ENCODE data around the gene PUM1. TPM values are rescaled to one million over a fixed set of nuclear protein-coding genes. Genes with fewer than 3 reads are reported as not detected.
A peak's percentile ranks its signal among the peaks of the same experiment; 100 is the strongest.

PUM1 gene
- total and polyA plus RNA-seq, 10 of the 15 experiments (the other 5 are each of a cell fraction or from before 2014, with no cell fraction given) = 21.4 to 75.3 (median 42.4) TPM

- TF ChIP-seq BMI1 (IDR thresholded peaks at IDR 0.05; ENCODE audit: borderline replicate concordance) (peak; percentile 98), JUNB (IDR thresholded peaks at IDR 0.05) (no peak), TAF1 (IDR thresholded peaks at IDR 0.05; ENCODE audit: borderline replicate concordance, low read depth, low read length) (peak; percentile 96), IRF4 (IDR thresholded peaks at IDR 0.05; ENCODE audit: low read depth, low read length) (no peak), DPF2 (IDR thresholded peaks at IDR 0.05) (peak; percentile 84), CHD2 (IDR thresholded peaks at IDR 0.05; ENCODE audit: borderline replicate concordance, low read depth, low read length) (peak; percentile 70; the same call in 1 of the 2 replicates), CBX3 (IDR thresholded peaks at IDR 0.05; ENCODE audit: borderline replicate concordance, low read depth) (no peak), SIX5 (IDR thresholded peaks at IDR 0.05; ENCODE audit: low read depth, low read length, severe bottlenecking) (no peak), EP300 (IDR thresholded peaks at IDR 0.05; ENCODE audit: borderline replicate concordance in 1 of 2, control insufficient read depth in 1 of 2, low read depth in 2 of 2, low read length in 2 of 2) (peak in 1 of 2 experiments; percentile 60; a peak in 2 of 4 replicates), KDM1A (IDR thresholded peaks at IDR 0.05; ENCODE audit: borderline replicate concordance) (no peak), RCOR1 (conservative IDR thresholded peaks at IDR 0.05; ENCODE audit: low read depth, low read length) (0 out of 2 replicates have a peak, but pooled peaks have one; percentile 65), TCF12 (IDR thresholded peaks at IDR 0.05; ENCODE audit: low read depth, low read length) (peak; percentile 72), IKZF1 (conservative IDR thresholded peaks at IDR 0.05) (peak; percentile 91), ZBTB40 (IDR thresholded peaks at IDR 0.05; ENCODE audit: borderline replicate concordance) (0 out of 2 replicates have a peak, but pooled peaks have one; percentile 33), NFXL1 (IDR thresholded peaks at IDR 0.05; ENCODE audit: borderline replicate concordance) (no peak), RUNX3 (IDR thresholded peaks at IDR 0.05; ENCODE audit: low read length) (no peak), YY1 (IDR thresholded peaks at IDR 0.05; ENCODE audit: low read depth, low read length) (peak; percentile 97), ZBED1 (IDR thresholded peaks at IDR 0.05; ENCODE audit: borderline replicate concordance) (no peak), REST (IDR thresholded peaks at IDR 0.05; ENCODE audit: low read depth, low read length) (0 out of 2 replicates have a peak, but pooled peaks have one; percentile 28), ZZZ3 (IDR thresholded peaks at IDR 0.05; ENCODE audit: control insufficient read depth, insufficient read length, low read depth) (peak; percentile 78), YBX1 (IDR thresholded peaks at IDR 0.05) (no peak), HDGF (IDR thresholded peaks at IDR 0.05) (peak; percentile 20; the same call in 1 of the 2 replicates), GATAD2B (conservative IDR thresholded peaks at IDR 0.05; ENCODE audit: low read depth) (peak; percentile 79), ATF7 (IDR thresholded peaks at IDR 0.05; ENCODE audit: low read depth) (0 out of 2 replicates have a peak, but pooled peaks have one; percentile 12), ZNF24 (IDR thresholded peaks at IDR 0.05) (no peak)
Observed at GRCh38 chr1:31065310-31066217, at the start of gene PUM1 (continued).

Data from GM12878 (cell line).